ENCODE data around the gene PPP2R2C.

The PPP2R2C gene

DNA sequence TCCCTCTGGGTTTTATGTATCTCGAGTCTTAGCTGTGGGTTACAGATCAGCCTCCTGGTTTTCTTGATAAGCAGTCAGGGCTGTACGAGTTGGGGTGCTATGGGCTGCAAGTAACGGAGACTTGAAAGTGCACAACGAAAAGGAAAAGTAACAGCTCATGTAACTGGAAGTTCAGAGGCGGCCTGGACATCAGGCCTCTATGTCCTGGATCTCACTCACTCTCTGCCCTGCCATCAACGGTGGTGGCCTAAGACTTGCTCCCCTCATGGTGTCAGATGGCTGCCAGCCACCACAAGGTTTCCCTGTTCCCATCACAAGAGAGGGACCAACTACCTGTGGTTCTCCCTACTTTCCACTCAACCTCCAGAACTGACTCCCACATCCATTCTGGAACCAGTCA, 4.8 kb downstream of the PPP2R2C start:
- no peak for DNase-seq

DNA sequence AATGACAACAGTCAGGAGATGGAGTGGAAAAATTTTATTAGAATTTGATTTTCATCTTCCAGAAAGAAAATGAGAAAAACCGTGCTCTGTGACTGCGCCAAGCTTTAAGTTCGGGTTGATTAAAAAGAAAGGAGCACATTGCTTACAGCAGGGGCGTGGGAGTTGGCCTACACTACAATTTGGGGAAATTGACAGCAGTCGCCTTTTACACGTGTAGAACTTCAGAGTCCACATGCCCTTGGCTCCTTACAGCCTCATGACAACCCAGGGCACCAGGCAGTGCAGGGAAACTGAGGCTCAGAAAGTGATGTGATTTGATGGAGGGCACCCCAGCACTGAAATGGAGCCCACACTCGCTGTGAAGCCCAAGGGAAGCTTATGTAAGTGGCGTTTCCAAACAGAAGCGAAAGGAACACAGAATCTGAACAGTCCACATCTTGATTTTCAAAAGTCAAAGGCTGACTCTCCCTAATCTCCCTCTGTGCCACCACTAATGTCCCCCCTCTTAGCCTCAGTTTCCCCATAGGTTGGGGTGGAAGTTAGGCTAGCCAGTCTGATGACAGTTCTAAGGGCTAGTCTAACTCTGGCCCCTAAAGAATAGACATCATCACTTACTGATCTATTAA, 5.5 kb downstream of the PPP2R2C start:
- DNase-seq: no peak

- no peak for DNase-seq
These were observed 6.5 kb downstream of the PPP2R2C start for GRCh38 chr4:6465955-6466354.

GRCh38 chr4:6464842-6465588, 7.4 kb downstream of the PPP2R2C start:
- peak; percentile 45 for DNase-seq

GRCh38 chr4:6463311-6464289, 8.8 kb downstream of the PPP2R2C start:
- no peak for DNase-seq

GRCh38 chr4:6461301-6462165, 10.9 kb downstream of the PPP2R2C start:
- no peak for DNase-seq

- DNase-seq: no peak
These were observed 11.5 kb downstream of the PPP2R2C start for GRCh38 chr4:6460876-6461275.

DNA sequence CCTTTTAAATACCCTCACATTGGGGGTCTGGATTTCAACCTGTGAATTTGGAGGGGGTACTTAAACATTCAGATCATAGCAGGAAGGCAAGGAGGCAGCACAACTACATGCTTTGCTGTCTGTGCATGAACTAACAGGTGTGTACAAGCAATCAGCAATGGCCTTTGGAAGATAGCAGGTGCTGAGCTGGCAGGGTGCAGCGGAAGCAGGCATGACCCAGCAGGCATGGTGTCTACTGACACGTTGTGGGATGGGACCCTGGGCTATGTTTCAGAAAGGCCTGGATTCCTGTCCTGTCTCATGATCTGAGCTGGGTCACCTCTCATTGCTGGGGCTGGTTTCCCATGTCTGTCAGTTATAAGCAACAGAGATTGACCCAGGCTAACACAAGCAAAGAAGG, 13.9 kb downstream of the PPP2R2C start:
- no peak for DNase-seq

- no peak for DNase-seq
These were observed 16.0 kb downstream of the PPP2R2C start for GRCh38 chr4:6456450-6456849.

DNA sequence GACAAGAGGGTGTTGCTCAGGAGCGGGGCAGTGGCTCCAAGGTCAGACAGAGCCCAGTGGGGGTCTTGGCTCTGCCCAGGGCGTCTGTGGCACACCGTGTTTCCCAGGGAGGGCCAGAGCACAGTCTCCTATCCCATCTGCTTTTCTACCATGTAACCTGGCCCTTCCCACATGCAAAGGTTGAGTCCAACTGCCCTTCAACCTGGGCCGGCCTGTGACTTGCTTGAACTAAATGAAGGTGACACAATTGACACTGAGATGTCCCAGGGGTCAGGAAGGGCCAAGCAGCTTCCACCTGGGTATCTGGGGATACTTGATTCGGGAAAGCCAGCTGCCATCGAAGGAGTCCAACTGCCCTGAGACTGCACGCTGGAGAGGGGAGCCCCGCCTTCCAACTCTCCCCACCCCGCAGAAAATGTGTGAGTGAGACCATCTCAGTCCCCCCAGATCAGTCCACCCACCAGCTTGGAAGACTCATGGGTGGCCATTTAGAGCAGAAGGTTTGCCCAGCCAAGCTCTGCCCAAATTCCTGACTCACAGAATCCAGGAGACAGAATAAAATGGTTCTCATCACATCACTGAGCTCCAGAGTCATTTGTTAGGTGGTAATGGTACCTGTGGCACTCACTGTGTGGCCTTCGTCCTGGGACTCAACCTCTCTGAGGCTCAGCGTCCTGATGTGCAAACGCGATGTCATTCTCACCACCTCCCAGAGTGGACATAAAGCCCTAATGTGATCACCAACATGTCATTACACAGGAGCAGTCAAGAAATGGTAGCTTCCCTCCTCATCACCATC, 18.1 kb downstream of the PPP2R2C start:
- DNase-seq: no peak

DNA sequence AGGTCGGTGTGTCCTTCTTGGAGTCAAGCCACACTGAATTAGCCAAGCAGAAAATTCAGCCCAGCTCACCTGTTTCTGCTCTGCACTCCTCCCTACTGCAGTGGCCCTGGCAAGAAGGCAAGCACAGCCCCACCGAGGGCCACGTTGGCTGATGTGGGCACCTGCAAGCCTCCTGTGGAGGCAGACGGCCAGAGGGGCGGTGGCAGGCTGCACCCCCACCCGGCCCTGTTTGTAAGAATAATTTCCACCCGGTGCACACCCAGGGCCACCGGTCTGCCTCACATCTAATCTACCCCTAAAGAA, 18.8 kb downstream of the PPP2R2C start:
- DNase-seq: no peak

- no peak for DNase-seq
These were observed 19.3 kb downstream of the PPP2R2C start for GRCh38 chr4:6452897-6453687.

DNA sequence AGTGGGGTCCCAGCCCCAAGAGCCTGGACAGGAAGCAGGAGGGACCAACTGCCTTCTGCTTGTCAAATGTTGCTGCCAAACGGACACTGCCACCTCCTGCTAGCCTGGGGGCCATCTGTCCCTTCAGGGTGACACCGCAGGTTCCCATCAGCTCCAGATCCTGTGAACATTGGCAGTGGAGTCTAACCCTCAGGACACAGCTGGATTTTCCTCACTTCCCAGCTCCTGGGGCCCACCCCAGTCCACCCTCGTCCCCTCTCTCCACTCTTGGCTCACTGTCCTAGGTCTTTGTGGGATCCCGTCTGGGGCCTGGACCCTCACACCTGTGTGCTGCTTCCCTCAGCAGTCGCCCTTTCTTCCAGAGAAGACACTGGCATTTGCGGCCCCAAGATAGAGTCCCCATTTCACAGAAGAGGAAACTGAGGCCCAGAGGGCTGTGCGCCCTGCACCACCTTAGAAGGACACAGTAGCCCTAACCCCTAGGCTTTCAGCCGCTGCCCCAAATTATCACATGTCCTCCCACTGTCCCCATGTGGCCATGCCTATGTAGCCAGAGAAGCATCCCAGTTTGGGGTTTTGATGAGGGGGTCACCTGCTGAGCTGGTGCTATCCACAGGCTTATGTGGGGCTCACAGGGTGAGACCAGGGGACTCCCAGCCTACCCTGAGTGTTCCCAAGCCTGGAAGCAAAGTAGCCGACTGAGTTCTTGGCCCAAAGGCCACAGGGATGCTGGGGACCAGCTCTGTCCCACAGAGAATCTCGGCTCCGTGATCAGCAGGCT, 20.1 kb downstream of the PPP2R2C start:
- DNase-seq: no peak

DNA sequence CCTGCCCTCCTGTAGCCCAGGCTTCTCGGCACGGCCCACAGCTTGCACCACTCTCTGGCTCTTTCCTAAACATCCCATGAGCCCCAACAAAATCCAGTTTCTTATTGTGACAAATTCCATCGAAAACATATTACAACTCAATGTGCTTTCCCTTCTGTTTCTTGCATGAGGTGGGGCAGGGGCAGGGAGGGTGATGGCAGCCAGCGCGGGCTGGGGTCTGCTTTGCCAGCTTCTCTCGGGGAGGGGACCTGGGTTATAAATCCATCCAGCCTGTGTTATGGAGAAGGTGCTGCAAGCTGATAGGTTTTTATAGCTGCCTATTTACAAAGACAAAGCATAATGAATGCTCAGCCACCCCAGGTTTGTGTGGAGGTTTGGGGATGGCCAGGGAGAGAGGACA, 21.1 kb downstream of the PPP2R2C start:
- DNase-seq: no peak

DNA sequence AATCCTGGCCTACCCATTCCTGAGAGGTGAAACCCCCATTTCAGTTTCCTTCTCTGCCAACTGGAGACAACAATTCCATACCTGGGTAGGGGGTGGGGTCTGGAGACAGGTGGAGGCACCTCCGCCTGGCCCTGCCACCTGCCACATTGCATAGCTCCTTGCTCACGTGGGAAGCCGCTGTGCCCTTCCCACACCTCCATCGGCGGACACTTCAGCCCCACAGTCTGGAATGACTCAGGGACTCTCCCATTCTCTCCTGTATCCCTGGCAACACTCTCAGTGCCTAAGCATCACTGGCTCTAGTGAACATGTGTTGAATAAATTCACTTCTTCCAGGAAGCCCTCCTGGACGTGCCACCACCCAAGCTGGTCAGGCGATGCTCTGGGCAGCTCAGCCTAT, 21.7 kb downstream of the PPP2R2C start:
- no peak for DNase-seq

GRCh38 chr4:6449746-6450369, 22.6 kb downstream of the PPP2R2C start:
- DNase-seq: no peak

- no peak for DNase-seq
These were observed 23.1 kb downstream of the PPP2R2C start for GRCh38 chr4:6449335-6449734.

GRCh38 chr4:6448476-6449170, 23.8 kb downstream of the PPP2R2C start:
- DNase-seq: no peak

GRCh38 chr4:6447672-6448171, 24.7 kb downstream of the PPP2R2C start:
- no peak for DNase-seq
